Nephron (organoid): ENCODE measurements around the gene ALS2CL.

Experiments
- H3K27ac Mint-ChIP-seq, 3 experiments: 2 replicates each; pipeline ENCODE4 v1.8.0; 2020; ENCODE audit warnings: mixed read lengths in 3 of 3, mild to moderate bottlenecking in 2 of 3, moderate library complexity in 1 of 3
- H3K27me3 Mint-ChIP-seq: 2 replicates; pipeline ENCODE4 v1.8.0; 2021; ENCODE audit warnings: low read depth, mild to moderate bottlenecking, moderate library complexity, mixed read lengths
- H3K36me3 Mint-ChIP-seq: 2 replicates; pipeline ENCODE4 v1.8.0; 2020; ENCODE audit warnings: low read depth, mixed read lengths
- H3K4me1 Mint-ChIP-seq: 2 replicates; pipeline ENCODE4 v1.8.0; 2020; ENCODE audit warnings: mixed read lengths
- H3K4me3 Mint-ChIP-seq, 3 experiments: 2 replicates each; pipeline ENCODE4 v1.8.0; 2020; ENCODE audit warnings: mild to moderate bottlenecking in 3 of 3, mixed read lengths in 3 of 3, moderate library complexity in 2 of 3
- H3K9me3 Mint-ChIP-seq: 2 replicates; pipeline ENCODE4 v1.8.0; 2020; ENCODE audit warnings: mixed read lengths
- TF ChIP-seq, protein P1 (sequence below), 3 experiments: fragments of 200-600 bp; sonication (generic); IDR thresholded peaks; one replicate each; pipeline ENCODE4 v1.5.0; 2021; ENCODE audit warnings: antibody characterized with exemption in 3 of 3; ENCODE audit not compliant: unreplicated experiment in 3 of 3

Gene ALS2CL

DNA sequence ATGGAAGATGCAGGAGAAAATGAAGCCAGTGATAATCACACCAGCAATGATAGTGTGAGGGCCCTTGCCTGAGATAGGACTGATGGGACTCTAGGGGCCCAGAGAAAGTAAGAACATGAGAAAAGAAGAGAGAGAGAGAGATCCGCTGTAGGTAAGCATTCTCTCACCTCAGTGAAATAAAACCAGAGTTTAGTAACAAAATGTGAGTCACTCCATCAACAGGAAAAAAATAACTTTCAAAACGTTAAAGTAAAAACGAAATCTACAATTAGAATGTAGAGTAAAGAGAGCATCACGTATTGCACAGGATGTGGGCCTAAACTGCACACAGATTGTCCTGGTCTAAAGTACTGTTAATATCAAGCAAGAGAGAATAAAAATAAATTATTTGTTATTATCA lies 30.9 kb upstream of the ALS2CL start:
- no peak overlapping the region for H3K4me3 Mint-ChIP-seq
- H3K4me1 Mint-ChIP-seq = peaks cover 16% of the 10 kb centered on the region
- no peaks in the 10 kb centered on the region for H3K9me3 Mint-ChIP-seq
- no peak overlapping the region for H3K27ac Mint-ChIP-seq
- no peaks in the 10 kb centered on the region for H3K36me3 Mint-ChIP-seq
- H3K27me3 Mint-ChIP-seq = no peaks in the 10 kb centered on the region
- TF ChIP-seq, protein P1, sequence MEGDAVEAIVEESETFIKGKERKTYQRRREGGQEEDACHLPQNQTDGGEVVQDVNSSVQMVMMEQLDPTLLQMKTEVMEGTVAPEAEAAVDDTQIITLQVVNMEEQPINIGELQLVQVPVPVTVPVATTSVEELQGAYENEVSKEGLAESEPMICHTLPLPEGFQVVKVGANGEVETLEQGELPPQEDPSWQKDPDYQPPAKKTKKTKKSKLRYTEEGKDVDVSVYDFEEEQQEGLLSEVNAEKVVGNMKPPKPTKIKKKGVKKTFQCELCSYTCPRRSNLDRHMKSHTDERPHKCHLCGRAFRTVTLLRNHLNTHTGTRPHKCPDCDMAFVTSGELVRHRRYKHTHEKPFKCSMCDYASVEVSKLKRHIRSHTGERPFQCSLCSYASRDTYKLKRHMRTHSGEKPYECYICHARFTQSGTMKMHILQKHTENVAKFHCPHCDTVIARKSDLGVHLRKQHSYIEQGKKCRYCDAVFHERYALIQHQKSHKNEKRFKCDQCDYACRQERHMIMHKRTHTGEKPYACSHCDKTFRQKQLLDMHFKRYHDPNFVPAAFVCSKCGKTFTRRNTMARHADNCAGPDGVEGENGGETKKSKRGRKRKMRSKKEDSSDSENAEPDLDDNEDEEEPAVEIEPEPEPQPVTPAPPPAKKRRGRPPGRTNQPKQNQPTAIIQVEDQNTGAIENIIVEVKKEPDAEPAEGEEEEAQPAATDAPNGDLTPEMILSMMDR (IDR thresholded peaks at IDR 0.05; ENCODE audit: unreplicated experiment in 3 of 3) = no peak

DNA sequence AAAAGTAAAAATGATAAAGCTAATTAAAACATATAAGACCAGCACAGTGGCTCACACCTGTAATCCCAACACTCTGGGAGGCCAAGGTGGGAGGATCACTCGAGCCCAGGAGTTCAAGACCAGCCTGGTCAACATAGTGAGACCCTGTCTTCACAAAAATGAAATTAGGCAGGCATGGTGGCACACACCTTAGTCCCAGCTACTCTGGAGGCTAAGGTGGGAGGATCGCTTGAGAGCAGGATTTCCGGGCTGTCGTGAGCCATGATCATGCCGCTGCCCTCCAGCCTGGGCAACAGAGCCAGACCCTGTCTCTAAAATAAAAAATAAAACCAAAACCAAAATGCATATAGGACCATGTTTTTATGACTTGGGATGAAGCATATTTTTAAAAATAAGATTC lies 29.0 kb upstream of the ALS2CL start:
- H3K27me3 Mint-ChIP-seq = peaks cover 10% of the 10 kb centered on the region
- TF ChIP-seq, protein P1 (IDR thresholded peaks at IDR 0.05; ENCODE audit: unreplicated experiment in 3 of 3) = no peak
- H3K9me3 Mint-ChIP-seq = no peaks in the 10 kb centered on the region
- H3K4me1 Mint-ChIP-seq = peaks cover 16% of the 10 kb centered on the region
- no peak overlapping the region for H3K27ac Mint-ChIP-seq
- no peak overlapping the region for H3K4me3 Mint-ChIP-seq
- H3K36me3 Mint-ChIP-seq = no peaks in the 10 kb centered on the region

DNA sequence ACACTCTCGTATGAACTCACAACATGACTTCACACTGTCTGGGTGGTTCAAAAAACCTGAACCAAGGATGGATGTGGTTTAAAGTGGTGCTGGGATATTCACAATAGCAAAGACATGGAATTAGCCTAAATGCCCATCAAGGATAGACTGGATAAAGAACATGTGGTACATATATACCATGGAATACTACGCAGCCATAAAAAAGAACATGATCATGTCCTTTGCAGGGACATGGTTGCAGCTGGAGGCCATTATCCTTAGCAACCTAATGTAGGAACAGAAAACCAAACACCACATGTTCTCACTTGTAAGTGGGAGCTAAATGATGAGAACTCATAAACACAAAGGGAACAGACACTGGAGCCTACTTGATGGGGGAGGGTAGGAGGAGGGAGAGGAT lies 27.5 kb upstream of the ALS2CL start:
- no peak overlapping the region for H3K4me3 Mint-ChIP-seq
- H3K4me1 Mint-ChIP-seq = peaks cover 12% of the 10 kb centered on the region
- no peaks in the 10 kb centered on the region for H3K9me3 Mint-ChIP-seq
- H3K27ac Mint-ChIP-seq = no peak overlapping the region
- H3K36me3 Mint-ChIP-seq = no peaks in the 10 kb centered on the region
- TF ChIP-seq, protein P1 (IDR thresholded peaks at IDR 0.05; ENCODE audit: unreplicated experiment in 3 of 3) = no peak
- H3K27me3 Mint-ChIP-seq = peaks cover 10% of the 10 kb centered on the region

DNA sequence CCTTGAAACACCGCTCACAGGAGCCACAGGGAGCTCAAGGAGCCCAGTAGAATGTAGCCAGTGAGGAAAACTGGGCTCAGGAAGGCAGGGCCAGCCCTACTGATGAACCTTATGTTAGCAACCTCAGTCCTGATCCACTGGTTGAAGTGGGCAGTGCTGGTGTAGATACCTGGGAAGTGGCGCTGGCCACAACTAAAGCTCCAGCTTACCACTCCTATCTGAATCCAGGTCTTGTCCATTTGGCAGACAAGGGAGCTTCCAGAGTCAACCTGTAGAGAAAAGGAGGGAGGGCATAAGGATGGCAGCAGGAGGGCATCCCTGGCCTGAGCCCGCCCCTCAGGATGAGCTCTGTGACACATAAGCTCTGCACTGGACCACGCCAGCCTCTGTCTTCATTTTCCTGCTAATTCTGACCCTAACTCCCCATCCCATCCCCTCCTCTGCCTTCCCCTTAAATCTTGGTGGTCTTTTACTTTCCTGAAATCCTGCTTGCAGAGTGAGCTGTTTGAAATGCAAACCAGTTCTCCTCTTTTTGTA lies 26.3 kb upstream of the ALS2CL start:
- no peaks in the 10 kb centered on the region for H3K9me3 Mint-ChIP-seq
- peaks cover 17% of the 10 kb centered on the region for H3K27me3 Mint-ChIP-seq
- H3K4me1 Mint-ChIP-seq = no peaks in the 10 kb centered on the region
- H3K36me3 Mint-ChIP-seq = no peaks in the 10 kb centered on the region
- TF ChIP-seq, protein P1 (IDR thresholded peaks at IDR 0.05; ENCODE audit: unreplicated experiment in 3 of 3) = no peak
- no peak overlapping the region for H3K4me3 Mint-ChIP-seq
- H3K27ac Mint-ChIP-seq = no peak overlapping the region

DNA sequence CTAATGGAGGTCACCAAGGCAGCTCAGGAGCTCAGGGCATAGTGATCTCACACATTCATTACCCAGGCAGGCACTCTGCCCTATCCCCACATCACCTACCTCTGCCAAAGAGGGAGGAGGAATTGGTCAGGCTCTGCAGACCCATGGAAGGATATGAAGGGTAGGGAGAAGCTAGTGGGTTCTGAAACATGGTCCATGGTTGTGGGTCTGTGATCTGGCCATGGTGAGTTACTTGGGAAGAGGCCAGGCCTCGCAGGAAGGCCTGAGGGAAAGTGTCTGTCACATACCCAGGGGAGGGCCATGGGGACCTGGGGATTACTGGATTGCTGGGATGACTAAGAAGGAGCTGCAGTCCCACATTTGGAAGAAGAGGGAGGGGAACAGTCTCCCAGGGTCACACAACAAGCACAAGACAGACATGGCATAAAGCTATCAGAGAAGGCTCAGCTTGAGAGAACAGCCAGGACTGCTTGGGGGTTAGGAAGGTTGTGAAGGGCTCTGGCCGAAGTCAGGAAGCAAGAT lies 25.6 kb upstream of the ALS2CL start:
- Mint-ChIP-seq H3K36me3 (no peaks in the 10 kb centered on the region), H3K4me3 (no peak overlapping the region), H3K27ac (no peak overlapping the region), H3K4me1 (no peaks in the 10 kb centered on the region), H3K9me3 (no peaks in the 10 kb centered on the region), H3K27me3 (peaks cover 17% of the 10 kb centered on the region)
- TF ChIP-seq, protein P1 (IDR thresholded peaks at IDR 0.05; ENCODE audit: unreplicated experiment in 3 of 3) = no peak
